Stimulated activated CD8-positive, alpha-beta memory T cell treated with anti-CD3 and anti-CD28 coated beads, Interleukin-2, amount 100 ng/mL, for 48 hours (primary cell): ENCODE results near the gene ATRX.

Experiments
- DNase-seq, 2 donors: peaks; one replicate each; pipeline ENCODE4 v3.0.0-alpha.2; 2020; ENCODE audit warnings: low read depth in 2 of 2

Gene ATRX

GRCh38 chrX:77493677-77494553, 292.1 kb downstream of the ATRX start:
- no peak for DNase-seq

- no peak for DNase-seq
These were observed 302.0 kb downstream of the ATRX start for GRCh38 chrX:77484045-77484444.

DNA sequence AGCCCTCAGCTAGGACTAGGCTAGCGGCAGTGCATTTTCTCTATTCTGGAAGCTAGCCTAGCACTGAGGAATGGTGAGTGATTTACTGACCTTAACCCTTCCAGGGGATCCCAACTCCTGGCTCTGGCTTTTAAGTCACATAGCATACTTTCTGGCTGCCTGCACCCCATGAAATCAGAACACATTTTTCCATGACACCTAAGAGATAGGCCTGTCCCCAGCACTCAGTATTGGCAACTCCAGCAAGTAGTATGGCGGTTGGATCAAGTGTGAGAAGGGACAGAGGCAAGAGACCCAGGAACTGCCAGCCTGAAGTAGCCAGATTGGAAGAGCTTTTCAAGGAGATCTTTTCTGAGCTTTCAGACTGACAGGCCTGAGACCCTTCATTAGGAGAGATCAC, 330.6 kb downstream of the ATRX start:
- no peak for DNase-seq
